ENCODE results near the gene CLASRP. TPM values are rescaled to one million over a fixed set of nuclear protein-coding genes. Genes with fewer than 3 reads are reported as not detected.

The CLASRP gene
- total RNA-seq, 1 experiment from 2014 or later: 87.1 TPM

GRCh38 chr19:45019187-45019586 is 19.7 kb upstream of the CLASRP start:
- no peak overlapping the region for H2BK120ac ChIP-seq (ENCODE audit: low read depth, low read length, poor library complexity, severe bottlenecking)
- TF ChIP-seq CTCF (conservative IDR thresholded peaks at IDR 0.05): no peak
- Mint-ChIP-seq H3K36me3 (ENCODE audit: insufficient read depth in 1 of 3, low read depth in 3 of 3) (peaks cover 0 to 8% (median 4%) of the 10 kb centered on the region in 3 experiments; a peak in 3 of 7 replicates), H3K4me1 (peaks cover 7 to 9% of the 10 kb centered on the region in 2 experiments), H3K9me3 (no peaks in the 10 kb centered on the region), H3K27me3 (ENCODE audit: low read depth) (no peaks in the 10 kb centered on the region), H3K27ac (0 out of 7 replicates have a peak overlapping the region, but pooled peaks of 1 of the 3 experiments have one; percentile 39), H3K4me3 (no peak overlapping the region)
- no CpG with 5 or more reads among the region's 2 CpGs for WGBS (ENCODE audit: extremely low coverage, insufficient read length, low lambda C conversion rate)
- H3K18ac ChIP-seq (ENCODE audit: insufficient read length, low read depth, low read length): no peak overlapping the region
- H3K4ac ChIP-seq (ENCODE audit: low read depth, low read length): no peak overlapping the region
- H2BK12ac ChIP-seq (ENCODE audit: insufficient read length, low read depth, low read length): no peak overlapping the region
- no peaks in the 10 kb centered on the region for H3K27me3 ChIP-seq (ENCODE audit: insufficient read depth, low read length)
- H4K5ac ChIP-seq (ENCODE audit: insufficient read length, low read depth, low read length): no peak overlapping the region
- H4K91ac ChIP-seq (ENCODE audit: insufficient read length, low read depth, low read length): no peak overlapping the region
- no peak overlapping the region for H2AFZ ChIP-seq (ENCODE audit: low read length)
- H3K4me2 ChIP-seq (ENCODE audit: insufficient read depth, insufficient read length, low read length): no peak overlapping the region
- H3K23me2 ChIP-seq (ENCODE audit: insufficient read length, low read depth, low read length, poor library complexity, severe bottlenecking): no peaks in the 10 kb centered on the region
- no peaks in the 10 kb centered on the region for H3K4me1 ChIP-seq (ENCODE audit: insufficient read depth, low read length)
- no peaks in the 10 kb centered on the region for H3K9me3 ChIP-seq (ENCODE audit: control insufficient read depth, low read depth, low read length)
- H2BK15ac ChIP-seq (ENCODE audit: low read depth, low read length): no peak overlapping the region
- no peak overlapping the region for H3K27ac ChIP-seq (ENCODE audit: insufficient read length, low read depth, low read length)
- no peak overlapping the region for H3K23ac ChIP-seq (ENCODE audit: insufficient read length, low read depth, low read length)
- H2AK5ac ChIP-seq (ENCODE audit: insufficient read length, low read length): no peak overlapping the region
- H3K56ac ChIP-seq (ENCODE audit: insufficient read length, low read depth, low read length): no peak overlapping the region
- H2BK5ac ChIP-seq (ENCODE audit: insufficient read length, low read length): no peak overlapping the region
- DNase-seq: no peak
- no peak overlapping the region for H3K9ac ChIP-seq (ENCODE audit: extremely low read depth, insufficient read length, low read length)
- H4K8ac ChIP-seq (replicated peaks; ENCODE audit: insufficient read length, low read depth, low read length): no peak overlapping the region
- no peaks in the 10 kb centered on the region for H3K79me2 ChIP-seq (ENCODE audit: insufficient read depth, low read length)
- no peaks in the 10 kb centered on the region for H4K20me1 ChIP-seq (ENCODE audit: control insufficient read depth, insufficient read depth, insufficient read length)
- H3T11ph ChIP-seq (ENCODE audit: low read length): no peak overlapping the region
- no peak overlapping the region for H2BK20ac ChIP-seq (ENCODE audit: low read depth, low read length, poor library complexity, severe bottlenecking)
- H3K14ac ChIP-seq (ENCODE audit: insufficient read depth, low read length): no peak overlapping the region
- no peaks in the 10 kb centered on the region for H3K79me1 ChIP-seq (ENCODE audit: insufficient read depth, low read depth, low read length, poor library complexity, severe bottlenecking)
